Suprapubic skin (tissue), 4 donors: ENCODE results near the gene ZNF738.

Experiments used
- CTCF ChIP-seq, 2 donors: fragments of 200-600 bp in 1 of 2; fragments of 450-650 bp in 1 of 2; sonication (generic) in 1 of 2; IDR thresholded peaks; one replicate each; pipeline ENCODE4 v1.5.1; 2016 to 2019; ENCODE audit warnings: antibody characterized with exemption in 2 of 2, mild to moderate bottlenecking in 1 of 2, moderate library complexity in 1 of 2
- EP300 ChIP-seq: sonication (generic); formaldehyde crosslinking; IDR thresholded peaks from one replicate; pipeline ENCODE4 v1.6.1; 2017; ENCODE audit warnings: antibody characterized with exemption
- POLR2A ChIP-seq, 2 donors: fragments of 450-650 bp; IDR thresholded peaks; one replicate each; pipeline ENCODE4 v1.6.1; 2017; ENCODE audit warnings: antibody characterized with exemption in 2 of 2, mild to moderate bottlenecking in 2 of 2, moderate library complexity in 2 of 2
- POLR2AphosphoS5 ChIP-seq, 3 donors: sonication (generic); formaldehyde crosslinking; IDR thresholded peaks; one replicate each; pipeline ENCODE4 v1.6.1; 2017; ENCODE audit warnings: antibody characterized with exemption in 3 of 3

DNA sequence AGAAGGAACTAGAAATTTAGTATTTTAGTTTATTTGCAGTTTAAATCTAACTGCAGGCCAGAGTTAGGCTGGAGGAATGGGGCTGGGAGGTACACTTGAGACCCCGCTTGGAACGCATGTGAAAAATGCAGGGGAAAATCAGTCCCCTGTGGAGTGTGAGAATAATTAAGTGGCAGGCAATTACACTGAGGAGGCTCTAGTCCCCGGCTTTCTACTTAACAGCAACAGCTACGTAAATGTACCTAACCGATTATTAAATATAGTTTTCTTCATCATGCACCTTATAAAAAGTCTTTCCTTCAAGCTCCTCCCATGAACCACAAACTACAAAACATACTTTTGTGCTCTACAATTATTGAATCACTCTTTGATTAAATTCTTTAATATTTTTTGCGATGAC is 30.4 kb upstream of the ZNF738 start:
- no peak for TF ChIP-seq EP300
- no peak for TF ChIP-seq CTCF (IDR thresholded peaks at IDR 0.05)
- TF ChIP-seq POLR2A (IDR thresholded peaks at IDR 0.05), result no peak
- no peak for TF ChIP-seq POLR2AphosphoS5 (IDR thresholded peaks at IDR 0.05)
